Endothelial cell of umbilical vein (primary cell): ENCODE measurements around the gene PSMB8. TPM values are rescaled to one million over a fixed set of nuclear protein-coding genes. Genes with fewer than 3 reads are reported as not detected.

Experiments used
- BruUV-seq: library from RNA; stranded (reverse); fragments of 400-500 nt; replicated peaks from 2 replicates; lab custom pipeline; 2021; lab: Mats Ljungman, UMichigan
- CTCF ChIA-PET: fragments of 300-600, 350-600 bp; sonication (Branson Sonifier 250); formaldehyde crosslinking; loops from one replicate; lab custom pipeline; 2021; ENCODE audit warnings: antibody characterized with exemption, inconsistent platforms; lab: Charles Lee
- POLR2A ChIA-PET: fragments of 300-600, 350-600 bp; sonication (Branson Sonifier 250); formaldehyde crosslinking; loops from one replicate; lab custom pipeline; 2021; ENCODE audit warnings: antibody characterized with exemption, inconsistent platforms; lab: Charles Lee
- DNase-seq: peaks from one replicate; pipeline ENCODE4 v3.0.0-alpha.2; 2011; ENCODE audit warnings: low read depth, low spot score
- FAIRE-seq: peaks from 2 replicates; lab custom pipeline; 2011; peaks lifted over from hg19 to GRCh38; lab: Jason Lieb, UNC
- H2AFZ ChIP-seq: 2 replicates; pipeline ENCODE4 v1.6.0; 2012; ENCODE audit warnings: low read depth, low read length, control low read depth, inconsistent platforms
- H3K27ac ChIP-seq: 2 replicates; pipeline ENCODE4 v1.5.1; 2011; ENCODE audit warnings: low read depth, mild to moderate bottlenecking, control low read depth, low read length, moderate library complexity; ENCODE audit not compliant: insufficient read depth
- H3K27me3 ChIP-seq, 2 experiments: 2 replicates each; pipeline versions ENCODE4 v1.6.0 to v1.6.1; 2011; ENCODE audit warnings: low read length in 2 of 2, mixed read lengths in 1 of 2; ENCODE audit not compliant: control insufficient read depth in 2 of 2, insufficient read depth in 2 of 2
- H3K36me3 ChIP-seq, 2 experiments: 2 replicates in 1 of 2; 3 replicates in 1 of 2; pipeline ENCODE4 v1.5.1; 2011; ENCODE audit warnings: low read length in 2 of 2, mild to moderate bottlenecking in 1 of 2, moderate library complexity in 1 of 2; ENCODE audit not compliant: control insufficient read depth in 2 of 2, insufficient read depth in 2 of 2; ENCODE audit errors: extremely low read depth in 1 of 2
- H3K4me1 ChIP-seq: 3 replicates; pipeline ENCODE4 v1.5.1; 2011; ENCODE audit warnings: mild to moderate bottlenecking, low read length; ENCODE audit not compliant: control insufficient read depth, insufficient read depth; ENCODE audit errors: extremely low read depth
- H3K4me2 ChIP-seq: 2 replicates; pipeline ENCODE4 v1.6.1; 2011; ENCODE audit warnings: low read length, control low read depth, mixed read lengths; ENCODE audit not compliant: insufficient read depth
- H3K4me3 ChIP-seq, 3 experiments: fragments of 200-600 bp in 1 of 3; sonication (generic), shearing (Covaris generic) in 1 of 3; replicated peaks in 1 of 3; 2 replicates each; pipeline ENCODE4 v1.5.1; 2011 to 2016; ENCODE audit warnings: control low read depth in 3 of 3, low read length in 3 of 3, mild to moderate bottlenecking in 2 of 3, inconsistent platforms in 1 of 3, low read depth in 1 of 3, moderate library complexity in 1 of 3; ENCODE audit not compliant: insufficient read depth in 1 of 3
- H3K79me2 ChIP-seq: 2 replicates; pipeline ENCODE4 v1.6.0; 2012; ENCODE audit warnings: low read length, inconsistent platforms; ENCODE audit not compliant: control insufficient read depth, insufficient read depth
- H3K9ac ChIP-seq: replicated peaks from 2 replicates; pipeline ENCODE3; 2011; ENCODE audit warnings: low read length, control low read depth; ENCODE audit not compliant: insufficient read depth; ENCODE audit errors: extremely low read depth
- H3K9me1 ChIP-seq: replicated peaks from 3 replicates; pipeline ENCODE4 v1.6.0; 2011; ENCODE audit warnings: mild to moderate bottlenecking, low read length; ENCODE audit not compliant: control insufficient read depth, insufficient read depth; ENCODE audit errors: extremely low read depth
- H3K9me3 ChIP-seq: replicated peaks from 2 replicates; pipeline ENCODE4 v1.5.1; 2012; ENCODE audit warnings: low read length, inconsistent platforms; ENCODE audit not compliant: control insufficient read depth, insufficient read depth
- H4K20me1 ChIP-seq: replicated peaks from 2 replicates; pipeline ENCODE3; 2011; ENCODE audit warnings: mild to moderate bottlenecking, low read length; ENCODE audit not compliant: control insufficient read depth, insufficient read depth; ENCODE audit errors: extremely low read depth
- CTCF ChIP-seq, 2 donors: IDR thresholded peaks; 1 replicate in 1 of 2; 2 replicates in 1 of 2; pipeline ENCODE4 v1.5.1; 2011; ENCODE audit warnings: low read length in 2 of 2, mild to moderate bottlenecking in 2 of 2, moderate library complexity in 2 of 2, control low read depth in 1 of 2, inconsistent platforms in 1 of 2, low read depth in 1 of 2; ENCODE audit not compliant: insufficient read depth in 1 of 2; ENCODE audit errors: extremely low read depth in 1 of 2
- EZH2 ChIP-seq: IDR thresholded peaks from 2 replicates; pipeline ENCODE4 v1.6.1; 2012; ENCODE audit warnings: borderline replicate concordance, low read depth, mild to moderate bottlenecking, moderate library complexity, low read length, inconsistent platforms; ENCODE audit not compliant: severe bottlenecking
- FOS ChIP-seq: IDR thresholded peaks from 2 replicates; pipeline ENCODE4 v1.6.1; 2011; ENCODE audit warnings: mild to moderate bottlenecking, low read length, moderate library complexity, borderline replicate concordance; ENCODE audit not compliant: insufficient read depth
- GATA2 ChIP-seq: IDR thresholded peaks from 2 replicates; pipeline ENCODE4 v1.7.0; 2011; ENCODE audit warnings: low read depth, mild to moderate bottlenecking, moderate library complexity, mixed read lengths, low read length; ENCODE audit not compliant: insufficient read length, insufficient read depth
- JUN ChIP-seq: IDR thresholded peaks from 2 replicates; pipeline ENCODE4 v1.6.1; 2011; ENCODE audit warnings: borderline replicate concordance, low read depth; ENCODE audit not compliant: insufficient read length, insufficient read depth
- MAX ChIP-seq: IDR thresholded peaks from 2 replicates; pipeline ENCODE4 v1.6.1; 2011; ENCODE audit not compliant: insufficient read depth, insufficient read length
- MYC ChIP-seq: IDR thresholded peaks from one replicate; pipeline ENCODE4 v1.6.1; 2011; ENCODE audit warnings: mild to moderate bottlenecking, low read depth, low read length
- POLR2A ChIP-seq: IDR thresholded peaks from 2 replicates; pipeline ENCODE4 v1.6.1; 2012; ENCODE audit warnings: low read depth, mild to moderate bottlenecking, control low read depth, low read length
- POLR2AphosphoS5 ChIP-seq: IDR thresholded peaks from 2 replicates; pipeline ENCODE4 v1.6.1; 2012; ENCODE audit warnings: low read depth, mild to moderate bottlenecking, control low read depth, low read length, moderate library complexity; ENCODE audit not compliant: insufficient read depth
- dilution Hi-C: fragments of 300-500 bp; cut with MboI; formaldehyde crosslinking; loops from one replicate; pipeline ENCODE4 v1.15.0; 2019; ENCODE audit warnings: low sequenced_read_pairs; ENCODE audit not compliant: extremely low pct_ligation_motif_present
- intact Hi-C: fragments of 100-400 bp; cut with micrococcal nuclease; formaldehyde crosslinking; loops from one replicate; pipeline ENCODE4 v1.10.0; 2022
- polyA plus RNA-seq, 4 experiments: library from polyadenylated mRNA; depleted of rRNA in 3 of 4; stranded (reverse) in 3 of 4; unstranded in 1 of 4; fragments of >200 nt; gene quantifications; 2 replicates each; pipeline versions ENCODE4 v1.2.1 to v1.2.3, GENCODE V29; 2011 to 2012; ENCODE audit warnings: missing spikeins in 1 of 4
- total RNA-seq: library from RNA; stranded (reverse); gene quantifications from 2 replicates; pipeline ENCODE4 v1.2.3, GENCODE V29; 2021

Gene PSMB8
- total and polyA plus RNA-seq, 2 donors (not counting 3 experiments of a cell fraction or from before 2014, with no cell fraction given), result 40.1 to 49.4 TPM

- CTCF ChIA-PET, result interaction anchor here (0.6 to 11.0 kb wide), 18 partner anchors 11 to 616 kb away, joined by 3 to 397 read pairs (median 13); partner anchors contain the start of genes HLA-DMA, PSMB9 and TAP1
Measured at GRCh38 chr6:32839356-32839755, 4.5 kb downstream of the PSMB8 start.

More at GRCh38 chr6:32839356-32839755, 4.5 kb downstream of the PSMB8 start:
- Histone ChIP-seq H3K4me1 (peaks cover 12% of the 10 kb centered on the region), H3K4me3 (no peak overlapping the region), H3K9me1 (no peaks in the 10 kb centered on the region), H4K20me1 (no peaks in the 10 kb centered on the region), H3K9me3 (no peaks in the 10 kb centered on the region), H3K27me3 (no peaks in the 10 kb centered on the region), H3K79me2 (peaks cover 9% of the 10 kb centered on the region), H3K4me2 (no peak overlapping the region), H3K9ac (no peak overlapping the region), H2AFZ (no peak overlapping the region), H3K36me3 (peaks cover 0 to 3% of the 10 kb centered on the region in 2 experiments), H3K27ac (no peak overlapping the region)
- no peak for FAIRE-seq
- intact Hi-C loops (loop anchor here (2.0 kb wide), 1 partner anchor 145 kb away; no protein-coding TSS in a partner anchor), dilution Hi-C loops (no loop called here)
- BruUV-seq, result no TSS peak
- TF ChIP-seq MYC, result no peak
- TF ChIP-seq CTCF (IDR thresholded peaks at IDR 0.05; ENCODE audit: extremely low read depth in 1 of 2, insufficient read depth in 1 of 2, low read depth in 1 of 2, low read length in 2 of 2), result no peak
- no peak for TF ChIP-seq EZH2
- no peak for TF ChIP-seq JUN
- no peak for TF ChIP-seq GATA2
- no peak for TF ChIP-seq MAX
- no peak for TF ChIP-seq POLR2AphosphoS5
- no peak for TF ChIP-seq POLR2A
- TF ChIP-seq FOS, result no peak
- POLR2A ChIA-PET, result no interaction called here
- no peak for DNase-seq
